K562 (cell line): ENCODE results near the gene NTRK3. TPM values are rescaled to one million over a fixed set of nuclear protein-coding genes. Genes with fewer than 3 reads are reported as not detected.

ENCODE experiments used
- ATAC-seq: fragments of 200-7000 bp; cut with Tn5 transposase; 3 replicates; pipeline ENCODE4 v1.9.1; 2020; ENCODE audit warnings: moderate library complexity
- BruUV-seq: library from RNA; stranded (reverse); fragments of 400-500 nt; replicated peaks from 2 replicates; lab custom pipeline; 2021; lab: Mats Ljungman, UMichigan
- CTCF ChIA-PET: fragments of 300-600 bp; formaldehyde crosslinking; extraction: SDS; loops from one replicate; lab custom pipeline; 2021; ENCODE audit warnings: low intra/inter-chr PET ratio; lab: Yijun Ruan, JAX
- POLR2A ChIA-PET: fragments of 300-600, 350-650 bp; sonication (Branson Sonifier 250); formaldehyde crosslinking; extraction: SDS; loops from one replicate; lab custom pipeline; 2021; ENCODE audit warnings: antibody characterized with exemption, inconsistent platforms; lab: Yijun Ruan, JAX
- DNase-seq, 4 experiments: peaks; one replicate each; pipeline versions ENCODE4 v3.0.0 to v3.0.0-alpha.2; 2011 to 2018; ENCODE audit warnings: low spot score in 3 of 4, mixed read lengths in 3 of 4; ENCODE audit errors: extremely low read depth in 1 of 4
- FAIRE-seq: peaks from 2 replicates; lab custom pipeline; 2011; peaks lifted over from hg19 to GRCh38; lab: Jason Lieb, UNC
- H2AFZ ChIP-seq: 2 replicates; pipeline ENCODE4 v1.6.0; 2011; ENCODE audit warnings: low read depth, low read length, control low read depth, inconsistent platforms
- H3K27ac ChIP-seq: fragments of 200-600 bp; 3 replicates; pipeline ENCODE4 v1.8.0; 2011; ENCODE audit warnings: low read depth, mild to moderate bottlenecking, control low read depth, inconsistent platforms, low read length, moderate library complexity, mixed read lengths; ENCODE audit errors: extremely low read depth
- H3K27me3 ChIP-seq, 2 experiments: fragments of 300-600 bp in 1 of 2; 2 replicates in 1 of 2; 3 replicates in 1 of 2; pipeline versions ENCODE4 v1.6.0 to v1.8.0; 2011; ENCODE audit warnings: inconsistent platforms in 2 of 2, low read length in 2 of 2, mild to moderate bottlenecking in 1 of 2, mixed read lengths in 1 of 2, moderate library complexity in 1 of 2; ENCODE audit not compliant: control insufficient read depth in 2 of 2, insufficient read depth in 2 of 2
- H3K36me3 ChIP-seq: fragments of 300-600 bp; 3 replicates; pipeline ENCODE4 v1.8.0; 2011; ENCODE audit warnings: mild to moderate bottlenecking, low read length, inconsistent platforms; ENCODE audit not compliant: control insufficient read depth, insufficient read depth
- H3K4me1 ChIP-seq, 2 experiments: fragments of 200-600 bp in 1 of 2; replicated peaks in 1 of 2; 2 replicates in 1 of 2; 3 replicates in 1 of 2; pipeline versions ENCODE4 v1.5.1 to v1.8.0; 2011; ENCODE audit warnings: inconsistent platforms in 2 of 2, low read length in 2 of 2, mild to moderate bottlenecking in 1 of 2, mixed read lengths in 1 of 2, moderate library complexity in 1 of 2; ENCODE audit not compliant: control insufficient read depth in 2 of 2, insufficient read depth in 2 of 2
- H3K4me2 ChIP-seq: 2 replicates; pipeline ENCODE4 v1.6.1; 2011; ENCODE audit warnings: low read length, control low read depth, inconsistent platforms, mixed read lengths; ENCODE audit not compliant: insufficient read depth
- H3K4me3 ChIP-seq: fragments of 200-600 bp; sonication (generic), shearing (Covaris generic); 2 replicates; pipeline ENCODE4 v1.5.1; 2016; ENCODE audit warnings: control low read depth, inconsistent platforms
- H3K79me2 ChIP-seq: fragments of 200-600 bp; 3 replicates; pipeline ENCODE4 v1.8.0; 2011; ENCODE audit warnings: low read length, inconsistent platforms; ENCODE audit not compliant: control insufficient read depth, insufficient read depth
- H3K9ac ChIP-seq, 2 experiments: 2 replicates each; pipeline versions ENCODE4 v1.6.0 to v1.6.1; 2011; ENCODE audit warnings: low read depth in 2 of 2, low read length in 2 of 2, control low read depth in 1 of 2, inconsistent platforms in 1 of 2, mild to moderate bottlenecking in 1 of 2, mixed read lengths in 1 of 2; ENCODE audit not compliant: insufficient read depth in 1 of 2
- H3K9me1 ChIP-seq: one replicate; pipeline ENCODE4 v1.6.0; 2011; ENCODE audit warnings: inconsistent platforms, mild to moderate bottlenecking, low read length, moderate library complexity; ENCODE audit not compliant: control insufficient read depth, insufficient read depth
- H3K9me3 ChIP-seq: replicated peaks from 2 replicates; pipeline ENCODE4 v1.5.1; 2011; ENCODE audit warnings: low read depth, low read length, inconsistent platforms; ENCODE audit not compliant: control insufficient read depth, insufficient read depth
- H4K20me1 ChIP-seq: replicated peaks from 2 replicates; pipeline ENCODE4 v1.6.1; 2011; ENCODE audit warnings: low read length, inconsistent platforms, mixed read lengths; ENCODE audit not compliant: control insufficient read depth, insufficient read depth
- AFF4 ChIP-seq: sonication (generic); formaldehyde crosslinking; IDR thresholded peaks from 2 replicates; pipeline ENCODE4 v1.8.0; 2023; ENCODE audit warnings: mild to moderate bottlenecking, missing genetic modification reagents
- E2F3 ChIP-seq: fragments of 250-450 bp; sonication (Bioruptor Pico); IDR thresholded peaks from 2 replicates; pipeline ENCODE4 v1.4.0; 2020; ENCODE audit warnings: mild to moderate bottlenecking
- HMGXB4 ChIP-seq: sonication (generic); formaldehyde crosslinking; IDR thresholded peaks from 2 replicates; pipeline ENCODE4 v1.8.1; 2023; ENCODE audit warnings: mild to moderate bottlenecking, missing genetic modification reagents
- KDM4B ChIP-seq, 2 experiments: fragments of 450-650 bp in 1 of 2; sonication (generic) in 1 of 2; IDR thresholded peaks; 2 replicates each; pipeline ENCODE4 v1.6.1; 2016 to 2017; ENCODE audit warnings: borderline replicate concordance in 2 of 2, antibody characterized with exemption in 1 of 2, low read depth in 1 of 2, mild to moderate bottlenecking in 1 of 2
- MLLT1 ChIP-seq, 2 experiments: fragments of 450-650 bp; IDR thresholded peaks; 2 replicates each; pipeline ENCODE4 v1.6.1; 2016
- RBM22 ChIP-seq: fragments of 200-400 bp; formaldehyde crosslinking; IDR thresholded peaks from 2 replicates; pipeline ENCODE4 v1.6.1; 2018; ENCODE audit warnings: low read length, low read depth; ENCODE audit not compliant: poor library complexity, severe bottlenecking
- ZBTB17 ChIP-seq: fragments of 450-650 bp; formaldehyde crosslinking; IDR thresholded peaks from 2 replicates; pipeline ENCODE4 v1.4.0; 2020; ENCODE audit warnings: mild to moderate bottlenecking
- ZFP36 ChIP-seq: fragments of 150-350 bp; IDR thresholded peaks from 2 replicates; pipeline ENCODE4 v1.6.1; 2018; ENCODE audit warnings: low read length, low read depth; ENCODE audit not compliant: partially characterized antibody
- ZNF384 ChIP-seq: IDR thresholded peaks from 2 replicates; pipeline ENCODE4 v1.6.1; 2012; ENCODE audit warnings: low read depth, low read length, improper control_type of control experiment
- ZNF398 ChIP-seq: fragments of 250-450 bp; sonication (Bioruptor Pico); IDR thresholded peaks from 2 replicates; pipeline ENCODE4 v1.8.0; 2021; ENCODE audit warnings: moderate library complexity, mild to moderate bottlenecking, inconsistent platforms
- ZNF551 ChIP-seq: fragments of 250-450 bp; sonication (Bioruptor Pico); IDR thresholded peaks from 2 replicates; pipeline ENCODE4 v1.5.0; 2021; ENCODE audit warnings: mild to moderate bottlenecking, moderate library complexity
- ZNF655 ChIP-seq: fragments of 250-450 bp; sonication (Bioruptor Pico); IDR thresholded peaks from 2 replicates; pipeline ENCODE4 v1.5.0; 2021
- in situ Hi-C: fragments of 300-500 bp; cut with MboI; formaldehyde crosslinking; loops from 4 replicates; pipeline ENCODE4 v1.15.0; 2018; ENCODE audit warnings: inconsistent platforms, mixed read lengths
- intact Hi-C: fragments of 100-400 bp; cut with micrococcal nuclease; formaldehyde crosslinking; loops from 2 replicates; pipeline ENCODE4 v1.14.2; 2022
- polyA plus RNA-seq, 8 experiments: library from polyadenylated mRNA; depleted of rRNA in 4 of 8; stranded (reverse) in 5 of 8; unstranded in 3 of 8; fragments of >200 nt; fragmentation: Nextera tagmentation in 2 of 8; fragmentation: Illumina TruSeq in 1 of 8; extraction: Ambion mirVana in 2 of 8; extraction: Trizol in 1 of 8; gene quantifications; 2 replicates each; pipeline versions ENCODE4 v1.2.1 to v1.2.3, GENCODE V29; 2011 to 2014; ENCODE audit warnings: inconsistent platforms in 1 of 8, missing spikeins in 1 of 8
- total RNA-seq, 7 experiments: library from RNA; depleted of rRNA in 6 of 7; stranded (reverse); fragments of >200 nt in 6 of 7; fragmentation: Illumina TruSeq in 2 of 7; extraction: Trizol in 2 of 7; gene quantifications; 2 replicates each; pipeline versions ENCODE4 v1.2.1 to v1.2.3, GENCODE V29; 2011 to 2021; ENCODE audit warnings: low replicate concordance in 1 of 7

Gene NTRK3
- total and polyA plus RNA-seq, 9 of the 15 experiments (the other 6 are each of a cell fraction or from before 2014, with no cell fraction given): 0.11 to 0.13 TPM; not detected in 7

GRCh38 chr15:88196961-88197360 lies 59.6 kb downstream of the NTRK3 start:
- ATAC-seq (no peak), FAIRE-seq (no peak)
- no TSS peak for BruUV-seq
- TF ChIP-seq RBM22: no peak
- TF ChIP-seq ZNF551 (CRISPR knock-in tag): no peak
- TF ChIP-seq MLLT1 (IDR thresholded peaks at IDR 0.05): peak in 1 of 2 experiments; percentile 61; a peak in 1 of 4 replicates
- TF ChIP-seq ZNF398 (CRISPR knock-in tag): no peak
- TF ChIP-seq ZNF384: peak; percentile 60
- TF ChIP-seq HMGXB4 (CRISPR knock-in tag): no peak
- peak; percentile 62; the same call in 1 of the 2 replicates for TF ChIP-seq ZBTB17 (CRISPR knock-in tag)
- TF ChIP-seq ZNF655 (CRISPR knock-in tag): no peak
- no peak for TF ChIP-seq ZFP36
- no peak for TF ChIP-seq KDM4B (IDR thresholded peaks at IDR 0.05; ENCODE audit: borderline replicate concordance in 2 of 2, low read depth in 1 of 2)
- TF ChIP-seq E2F3 (CRISPR knock-in tag): no peak
- no peak for TF ChIP-seq AFF4

More at GRCh38 chr15:88196961-88197360, 59.6 kb downstream of the NTRK3 start:
- H3K4me3 ChIP-seq: no peak overlapping the region
- no peak overlapping the region for H3K4me2 ChIP-seq
- no peak for DNase-seq
- no peaks in the 10 kb centered on the region for H3K79me2 ChIP-seq
- ChIA-PET POLR2A (interaction anchor here (0.6 kb wide), 1 partner anchor 536 kb away, joined by 3 read pairs; no protein-coding TSS in a partner anchor), CTCF (no interaction called here)
- intact Hi-C loops: no loop called here
- H2AFZ ChIP-seq: no peak overlapping the region
- H3K9me1 ChIP-seq: no peaks in the 10 kb centered on the region
- in situ Hi-C loops: no loop called here
- no peaks in the 10 kb centered on the region for H3K36me3 ChIP-seq
- H4K20me1 ChIP-seq: no peaks in the 10 kb centered on the region
- no peaks in the 10 kb centered on the region for H3K4me1 ChIP-seq
- no peaks in the 10 kb centered on the region; a peak in 1 of 5 replicates for H3K27me3 ChIP-seq
- H3K9ac ChIP-seq: no peak overlapping the region
- H3K27ac ChIP-seq: no peak overlapping the region
- no peaks in the 10 kb centered on the region for H3K9me3 ChIP-seq
